Stomach (tissue), 9 donors: ENCODE data around the gene RPS14. TPM values are rescaled to one million over a fixed set of nuclear protein-coding genes. Genes with fewer than 3 reads are reported as not detected.

Experiments
- DNase-seq, 2 donors: peaks; one replicate each; pipeline versions ENCODE4 v3.0.0 to v3.0.0-alpha.2; 2013 to 2019
- H3K27ac ChIP-seq, 5 donors: fragments of 200-600 bp in 4 of 5; sonication (generic) in 4 of 5; one replicate each; pipeline ENCODE4 v1.5.1; 2013 to 2019; ENCODE audit warnings: mild to moderate bottlenecking in 1 of 5, moderate library complexity in 1 of 5
- H3K27me3 ChIP-seq, 3 donors: fragments of 200-600 bp; sonication (generic); one replicate each; pipeline ENCODE4 v1.5.1; 2017 to 2019; ENCODE audit warnings: mixed run types in 1 of 3
- H3K36me3 ChIP-seq, 4 donors: fragments of 200-600 bp; sonication (generic); 1 replicate in 3 of 4; 2 replicates in 1 of 4; pipeline ENCODE4 v1.5.1; 2016 to 2019
- H3K4me1 ChIP-seq, 4 donors: fragments of 200-600 bp; sonication (generic); one replicate each; pipeline ENCODE4 v1.5.1; 2016 to 2019
- H3K4me3 ChIP-seq, 4 donors: fragments of 200-600 bp; sonication (generic) in 3 of 4; one replicate each; pipeline ENCODE4 v1.5.1; 2016 to 2019; ENCODE audit warnings: mild to moderate bottlenecking in 1 of 4
- H3K9me3 ChIP-seq, 4 donors: fragments of 200-600 bp; sonication (generic); one replicate each; pipeline ENCODE4 v1.5.1; 2016 to 2019
- EP300 ChIP-seq: sonication (generic); formaldehyde crosslinking; IDR thresholded peaks from one replicate; pipeline ENCODE4 v1.6.1; 2017; ENCODE audit warnings: antibody characterized with exemption
- POLR2A ChIP-seq, 4 donors: fragments of 450-650 bp; IDR thresholded peaks; one replicate each; pipeline ENCODE4 v1.6.1; 2016; ENCODE audit warnings: antibody characterized with exemption in 4 of 4, control low read depth in 2 of 4, mild to moderate bottlenecking in 1 of 4, moderate library complexity in 1 of 4
- POLR2AphosphoS5 ChIP-seq, 3 donors: sonication (generic); formaldehyde crosslinking; IDR thresholded peaks; one replicate each; pipeline ENCODE4 v1.6.1; 2016; ENCODE audit warnings: antibody characterized with exemption in 3 of 3
- WGBS, 5 donors: extraction: QIAGEN DNeasy Blood & Tissue Kit in 3 of 5; methylation state at CpG; one replicate each; pipeline versions ENCODE4 v1.1.5 to v1.1.7; 2013 to 2018; 5-methylcytosine and 5-hydroxymethylcytosine counted together
- intact Hi-C: fragments of 100-400 bp; cut with DNase I; formaldehyde crosslinking; loops from one replicate; pipeline ENCODE4 v1.15.1; 2023; ENCODE audit warnings: low total_unique reads
- polyA plus RNA-seq, 3 donors: library from polyadenylated mRNA; stranded (reverse); fragments of 200-250 nt; gene quantifications; one replicate each; pipeline ENCODE4 v1.2.3, GENCODE V29; 2013
- total RNA-seq, 5 donors: library from RNA; depleted of rRNA; stranded (reverse); fragments of >200 nt; gene quantifications; one replicate each; pipeline versions ENCODE4 v1.1.0 to v1.2.3, GENCODE V29; 2014 to 2016
- TF ChIP-seq, protein P1 (sequence below), 7 experiments: fragments of 450-650 bp in 4 of 7; fragments of 200-600 bp in 3 of 7; sonication (generic) in 3 of 7; IDR thresholded peaks; one replicate each; pipeline ENCODE4 v1.5.1; 2016 to 2019; ENCODE audit warnings: antibody characterized with exemption in 7 of 7, control low read depth in 2 of 7, mild to moderate bottlenecking in 1 of 7
- donor health status: healthy with polysubstance abuse.
- donor health status: Bipolar disorder and iron deficiency.
- donor health status: healthy.

Gene RPS14
- total and polyA plus RNA-seq, 8 donors: 899 to 6,427 (median 3,570) TPM

- intact Hi-C loops: no loop called here
- TF ChIP-seq, protein P1, sequence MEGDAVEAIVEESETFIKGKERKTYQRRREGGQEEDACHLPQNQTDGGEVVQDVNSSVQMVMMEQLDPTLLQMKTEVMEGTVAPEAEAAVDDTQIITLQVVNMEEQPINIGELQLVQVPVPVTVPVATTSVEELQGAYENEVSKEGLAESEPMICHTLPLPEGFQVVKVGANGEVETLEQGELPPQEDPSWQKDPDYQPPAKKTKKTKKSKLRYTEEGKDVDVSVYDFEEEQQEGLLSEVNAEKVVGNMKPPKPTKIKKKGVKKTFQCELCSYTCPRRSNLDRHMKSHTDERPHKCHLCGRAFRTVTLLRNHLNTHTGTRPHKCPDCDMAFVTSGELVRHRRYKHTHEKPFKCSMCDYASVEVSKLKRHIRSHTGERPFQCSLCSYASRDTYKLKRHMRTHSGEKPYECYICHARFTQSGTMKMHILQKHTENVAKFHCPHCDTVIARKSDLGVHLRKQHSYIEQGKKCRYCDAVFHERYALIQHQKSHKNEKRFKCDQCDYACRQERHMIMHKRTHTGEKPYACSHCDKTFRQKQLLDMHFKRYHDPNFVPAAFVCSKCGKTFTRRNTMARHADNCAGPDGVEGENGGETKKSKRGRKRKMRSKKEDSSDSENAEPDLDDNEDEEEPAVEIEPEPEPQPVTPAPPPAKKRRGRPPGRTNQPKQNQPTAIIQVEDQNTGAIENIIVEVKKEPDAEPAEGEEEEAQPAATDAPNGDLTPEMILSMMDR (IDR thresholded peaks at IDR 0.05): no peak
- TF ChIP-seq POLR2A (IDR thresholded peaks at IDR 0.05) (no peak), POLR2AphosphoS5 (IDR thresholded peaks at IDR 0.05) (no peak), EP300 (no peak)
- Histone ChIP-seq H3K27ac (no peak overlapping the region), H3K4me3 (no peak overlapping the region), H3K4me1 (no peaks in the 10 kb centered on the region), H3K36me3 (peaks cover 72 to 100% (median 100%) of the 10 kb centered on the region in 4 donors), H3K9me3 (no peaks in the 10 kb centered on the region), H3K27me3 (no peaks in the 10 kb centered on the region)
- 73 to 91% (median 83%) methylated on average over 2 of the region's 2 CpGs for whole genome bisulfite sequencing, 5 donors
- DNase-seq: no peak
These were observed 53.9 kb downstream of the RPS14 start for GRCh38 chr5:150395688-150395975.

DNA sequence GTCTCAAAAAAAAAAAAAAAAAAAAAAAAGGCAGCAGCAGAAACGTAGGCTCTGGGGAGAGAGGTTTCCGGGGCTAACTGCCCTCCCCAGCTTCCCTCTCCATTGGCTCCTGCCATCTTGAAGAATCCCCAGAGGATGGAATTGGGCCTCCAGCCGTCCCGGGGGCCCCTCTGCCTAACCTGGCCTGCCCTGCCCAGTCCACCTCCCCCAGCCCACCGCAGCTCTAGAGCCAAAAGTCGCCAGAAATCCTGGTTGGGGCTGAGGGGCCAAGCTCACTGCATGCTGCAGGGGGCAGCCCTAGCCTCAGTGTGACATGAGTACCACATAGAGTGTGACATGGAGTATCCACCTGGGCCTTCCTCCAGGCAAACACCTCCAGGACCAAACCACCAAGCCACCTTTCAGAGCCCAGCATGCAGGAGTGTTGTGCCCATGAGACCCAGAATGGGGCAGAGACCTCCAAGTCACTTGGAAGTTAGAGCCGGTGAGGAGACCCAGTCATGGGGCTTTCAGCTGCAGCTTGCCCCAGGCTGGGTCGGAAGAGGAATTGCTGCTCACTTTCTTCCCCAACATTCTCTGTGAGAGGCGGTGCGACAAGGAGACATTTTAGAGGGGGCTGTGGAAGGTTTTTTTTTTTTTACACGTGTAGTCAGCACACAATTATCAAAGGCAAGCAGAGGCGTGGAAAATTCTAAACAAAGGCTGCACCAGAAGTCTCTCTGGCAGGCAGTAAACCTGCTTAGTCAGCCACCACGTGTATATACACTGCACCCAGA lies 54.4 kb downstream of the RPS14 start:
- TF ChIP-seq POLR2AphosphoS5 (IDR thresholded peaks at IDR 0.05) (no peak), POLR2A (IDR thresholded peaks at IDR 0.05) (no peak), EP300 (no peak)
- TF ChIP-seq, protein P1 (IDR thresholded peaks at IDR 0.05): no peak
- intact Hi-C loops: no loop called here
- DNase-seq: no peak
- H3K9me3 ChIP-seq: no peaks in the 10 kb centered on the region
- no peak overlapping the region for H3K27ac ChIP-seq
- no peaks in the 10 kb centered on the region for H3K4me1 ChIP-seq
- H3K36me3 ChIP-seq: peaks cover 69 to 100% (median 100%) of the 10 kb centered on the region in 4 donors
- H3K27me3 ChIP-seq: no peaks in the 10 kb centered on the region
- WGBS, 5 donors: 68 to 75% (median 72%) methylated on average over 10 to 13 of the region's 13 CpGs
- no peak overlapping the region for H3K4me3 ChIP-seq

DNA sequence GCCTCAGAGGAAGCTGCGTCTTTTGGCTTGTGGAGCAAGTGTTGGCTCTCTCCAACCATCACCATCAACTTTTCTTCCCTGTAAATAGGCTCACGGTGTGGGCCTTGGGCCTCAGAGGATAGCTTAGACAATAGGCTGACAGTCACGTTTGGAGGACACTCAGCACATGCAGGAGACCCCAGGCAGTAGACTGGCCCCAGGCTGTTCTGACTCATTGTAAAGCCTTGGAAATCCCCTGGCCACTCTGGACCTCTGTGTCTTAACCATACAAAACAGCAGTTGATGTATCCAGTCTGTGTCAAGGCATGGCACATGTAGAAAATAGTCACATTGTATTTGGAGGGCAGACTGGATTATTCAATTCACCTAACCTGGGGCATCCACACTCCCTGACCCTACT lies 55.4 kb downstream of the RPS14 start:
- peaks cover 69 to 100% (median 100%) of the 10 kb centered on the region in 4 donors for H3K36me3 ChIP-seq
- intact Hi-C loops: no loop called here
- TF ChIP-seq POLR2AphosphoS5 (IDR thresholded peaks at IDR 0.05): no peak
- no peak for TF ChIP-seq EP300
- no peak for TF ChIP-seq POLR2A (IDR thresholded peaks at IDR 0.05)
- TF ChIP-seq, protein P1 (IDR thresholded peaks at IDR 0.05): no peak
- H3K27ac ChIP-seq: no peak overlapping the region
- no peak overlapping the region for H3K4me3 ChIP-seq
- H3K9me3 ChIP-seq: no peaks in the 10 kb centered on the region
- H3K27me3 ChIP-seq: no peaks in the 10 kb centered on the region
- WGBS, 5 donors: 57 to 76% (median 71%) methylated on average over 3 of the region's 3 CpGs
- DNase-seq: no peak
- no peaks in the 10 kb centered on the region for H3K4me1 ChIP-seq

- Histone ChIP-seq H3K27ac (no peak overlapping the region), H3K4me1 (no peaks in the 10 kb centered on the region), H3K4me3 (no peak overlapping the region), H3K36me3 (peaks cover 75 to 100% (median 100%) of the 10 kb centered on the region in 4 donors), H3K9me3 (no peaks in the 10 kb centered on the region), H3K27me3 (no peaks in the 10 kb centered on the region)
- intact Hi-C loops: no loop called here
- 79 to 95% (median 87%) methylated on average over 2 to 3 of the region's 3 CpGs for WGBS, 5 donors
- DNase-seq: no peak
- TF ChIP-seq POLR2AphosphoS5 (IDR thresholded peaks at IDR 0.05) (no peak), POLR2A (IDR thresholded peaks at IDR 0.05) (no peak), EP300 (no peak)
- TF ChIP-seq, protein P1 (IDR thresholded peaks at IDR 0.05): no peak
These were observed 56.4 kb downstream of the RPS14 start for GRCh38 chr5:150393096-150393645.
